Hepatocyte (in vitro differentiated cells): ENCODE measurements around the gene SRP14. TPM values are rescaled to one million over a fixed set of nuclear protein-coding genes. Genes with fewer than 3 reads are reported as not detected.

Source experiments
- DNase-seq: peaks from one replicate; pipeline ENCODE4 v3.0.0-alpha.2; 2016; ENCODE audit warnings: low spot score
- H2AFZ ChIP-seq: fragments of 200-600 bp; sonication (generic); 2 replicates; pipeline ENCODE4 v1.6.0; 2016; ENCODE audit warnings: antibody characterized with exemption, mild to moderate bottlenecking
- H3K27ac ChIP-seq: fragments of 200-600 bp; sonication (generic); 2 replicates; pipeline ENCODE4 v1.5.1; 2016; ENCODE audit warnings: mild to moderate bottlenecking
- H3K27me3 ChIP-seq: fragments of 200-600 bp; sonication (generic); 2 replicates; pipeline ENCODE4 v1.6.1; 2016
- H3K36me3 ChIP-seq: fragments of 200-600 bp; sonication (generic); replicated peaks from 2 replicates; pipeline ENCODE4 v1.5.1; 2016; ENCODE audit warnings: low read depth; ENCODE audit not compliant: insufficient read depth
- H3K4me1 ChIP-seq: fragments of 200-600 bp; sonication (generic); 2 replicates; pipeline ENCODE4 v1.5.1; 2016; ENCODE audit warnings: mild to moderate bottlenecking, moderate library complexity; ENCODE audit not compliant: insufficient read depth
- H3K4me2 ChIP-seq: fragments of 200-600 bp; sonication (generic); 2 replicates; pipeline ENCODE4 v1.6.0; 2016
- H3K4me3 ChIP-seq: fragments of 200-600 bp; sonication (generic); 2 replicates; pipeline ENCODE4 v1.5.1; 2016; ENCODE audit warnings: mild to moderate bottlenecking
- H3K79me2 ChIP-seq: fragments of 200-600 bp; sonication (generic); 2 replicates; pipeline ENCODE4 v1.6.0; 2017; ENCODE audit warnings: mild to moderate bottlenecking
- H3K9me2 ChIP-seq: fragments of 200-600 bp; sonication (generic); replicated peaks from 2 replicates; pipeline ENCODE4 v1.6.0; 2017; ENCODE audit warnings: mild to moderate bottlenecking; ENCODE audit not compliant: insufficient read depth
- H3K9me3 ChIP-seq: fragments of 200-600 bp; sonication (generic); 2 replicates; pipeline ENCODE4 v1.5.1; 2016; ENCODE audit warnings: low read depth, mild to moderate bottlenecking
- H4K20me1 ChIP-seq: fragments of 200-600 bp; sonication (generic); 2 replicates; pipeline ENCODE4 v1.6.0; 2016; ENCODE audit warnings: mild to moderate bottlenecking; ENCODE audit not compliant: insufficient read depth, poor library complexity, severe bottlenecking
- EZH2 ChIP-seq: fragments of 200-600 bp; sonication (generic); IDR thresholded peaks from 2 replicates; pipeline ENCODE4 v1.6.1; 2016; ENCODE audit warnings: antibody characterized with exemption, mild to moderate bottlenecking, borderline replicate concordance
- EZH2phosphoT487 ChIP-seq: fragments of 200-600 bp; sonication (generic); IDR thresholded peaks from one replicate; pipeline ENCODE4 v1.6.1; 2018; ENCODE audit warnings: antibody characterized with exemption, mild to moderate bottlenecking, low read depth, moderate library complexity; ENCODE audit not compliant: unreplicated experiment, severe bottlenecking
- WGBS: methylation state at CpG from one replicate; pipeline ENCODE4 v1.1.6; 2016; ENCODE audit warnings: low lambda C conversion rate; ENCODE audit errors: missing lambda C conversion rate; 5-methylcytosine and 5-hydroxymethylcytosine counted together
- polyA plus RNA-seq: library from polyadenylated mRNA; unstranded; fragments of >200 nt; fragmentation: Nextera tagmentation; extraction: Ambion mirVana; gene quantifications from 2 replicates; pipeline ENCODE4 v1.2.1, GENCODE V29; 2016
- total RNA-seq: library from RNA; depleted of rRNA; stranded (reverse); fragments of >200 nt; gene quantifications from 2 replicates; pipeline ENCODE4 v1.2.3, GENCODE V29; 2014
- TF ChIP-seq, protein P1 (sequence below): fragments of 200-600 bp; sonication (generic); IDR thresholded peaks from 2 replicates; pipeline ENCODE4 v1.5.1; 2016; ENCODE audit warnings: antibody characterized with exemption, mild to moderate bottlenecking; ENCODE audit not compliant: poor library complexity

Gene SRP14
- total and polyA plus RNA-seq, 2 experiments from 2014 or later, result 219 to 827 TPM

GRCh38 chr15:40064231-40064894, 25.4 kb upstream of the SRP14 start:
- Histone ChIP-seq H4K20me1 (no peaks in the 10 kb centered on the region), H3K36me3 (no peaks in the 10 kb centered on the region), H3K9me2 (no peaks in the 10 kb centered on the region), H3K4me1 (peaks cover 12% of the 10 kb centered on the region), H3K79me2 (no peaks in the 10 kb centered on the region), H3K4me3 (no peak overlapping the region), H3K27ac (no peak overlapping the region), H3K9me3 (no peaks in the 10 kb centered on the region), H3K4me2 (no peak overlapping the region), H3K27me3 (no peaks in the 10 kb centered on the region), H2AFZ (no peak overlapping the region)
- DNase-seq, result no peak
- WGBS, result 89% methylated on average over 8 of the region's 8 CpGs
- TF ChIP-seq EZH2phosphoT487, result no peak
- no peak for TF ChIP-seq EZH2
- TF ChIP-seq, protein P1, sequence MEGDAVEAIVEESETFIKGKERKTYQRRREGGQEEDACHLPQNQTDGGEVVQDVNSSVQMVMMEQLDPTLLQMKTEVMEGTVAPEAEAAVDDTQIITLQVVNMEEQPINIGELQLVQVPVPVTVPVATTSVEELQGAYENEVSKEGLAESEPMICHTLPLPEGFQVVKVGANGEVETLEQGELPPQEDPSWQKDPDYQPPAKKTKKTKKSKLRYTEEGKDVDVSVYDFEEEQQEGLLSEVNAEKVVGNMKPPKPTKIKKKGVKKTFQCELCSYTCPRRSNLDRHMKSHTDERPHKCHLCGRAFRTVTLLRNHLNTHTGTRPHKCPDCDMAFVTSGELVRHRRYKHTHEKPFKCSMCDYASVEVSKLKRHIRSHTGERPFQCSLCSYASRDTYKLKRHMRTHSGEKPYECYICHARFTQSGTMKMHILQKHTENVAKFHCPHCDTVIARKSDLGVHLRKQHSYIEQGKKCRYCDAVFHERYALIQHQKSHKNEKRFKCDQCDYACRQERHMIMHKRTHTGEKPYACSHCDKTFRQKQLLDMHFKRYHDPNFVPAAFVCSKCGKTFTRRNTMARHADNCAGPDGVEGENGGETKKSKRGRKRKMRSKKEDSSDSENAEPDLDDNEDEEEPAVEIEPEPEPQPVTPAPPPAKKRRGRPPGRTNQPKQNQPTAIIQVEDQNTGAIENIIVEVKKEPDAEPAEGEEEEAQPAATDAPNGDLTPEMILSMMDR, result no peak

GRCh38 chr15:40063563-40064011, 24.6 kb upstream of the SRP14 start:
- Histone ChIP-seq H3K4me3 (no peak overlapping the region), H3K27ac (no peak overlapping the region), H3K4me1 (peaks cover 4% of the 10 kb centered on the region), H3K4me2 (no peak overlapping the region), H3K9me2 (no peaks in the 10 kb centered on the region), H2AFZ (no peak overlapping the region), H3K36me3 (no peaks in the 10 kb centered on the region), H3K9me3 (no peaks in the 10 kb centered on the region), H3K79me2 (no peaks in the 10 kb centered on the region), H3K27me3 (no peaks in the 10 kb centered on the region), H4K20me1 (no peaks in the 10 kb centered on the region)
- no peak for DNase-seq
- 88% methylated on average over 2 of the region's 2 CpGs for WGBS
- TF ChIP-seq EZH2 (no peak), EZH2phosphoT487 (no peak)
- TF ChIP-seq, protein P1, result no peak

DNA sequence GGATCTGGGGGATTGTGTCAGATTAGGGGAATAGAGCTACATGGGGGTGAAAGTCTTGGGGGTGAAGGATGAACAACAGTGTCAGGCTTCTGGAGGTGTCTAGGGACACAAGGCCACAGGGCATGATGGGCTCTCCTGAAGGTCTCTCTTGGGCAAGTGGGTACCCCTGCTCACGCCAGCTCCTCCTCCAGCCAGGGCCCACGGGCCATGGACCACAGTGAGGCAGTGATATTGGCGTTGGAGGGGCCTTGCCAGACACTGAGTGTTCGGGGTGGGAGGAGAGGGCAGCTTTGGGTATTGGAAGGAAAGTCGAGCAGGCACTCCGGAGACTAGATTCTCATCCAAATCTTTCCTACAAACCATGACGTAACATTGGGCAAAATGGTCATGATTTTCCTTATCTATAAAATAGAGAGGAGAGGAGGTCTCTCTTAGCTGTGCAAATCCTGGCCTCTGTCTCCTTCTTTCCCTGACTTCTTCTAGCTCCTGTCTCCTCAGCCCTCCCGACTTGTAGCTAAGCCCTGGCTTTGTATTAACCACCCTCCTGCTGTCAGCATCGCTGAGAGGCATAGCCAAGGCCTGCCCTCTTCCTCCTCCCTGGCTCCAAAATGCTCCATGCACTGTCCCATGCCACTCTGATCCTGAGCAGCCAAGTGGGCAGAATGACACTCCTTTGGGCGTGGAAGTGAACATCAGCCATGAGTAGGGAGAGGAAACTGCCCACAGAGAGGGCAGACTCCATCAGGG, 24.0 kb upstream of the SRP14 start:
- Histone ChIP-seq H3K4me3 (no peak overlapping the region), H2AFZ (no peak overlapping the region), H3K36me3 (no peaks in the 10 kb centered on the region), H3K4me2 (no peak overlapping the region), H3K27ac (no peak overlapping the region), H3K79me2 (no peaks in the 10 kb centered on the region), H3K9me2 (no peaks in the 10 kb centered on the region), H4K20me1 (no peaks in the 10 kb centered on the region), H3K4me1 (no peaks in the 10 kb centered on the region), H3K9me3 (no peaks in the 10 kb centered on the region), H3K27me3 (no peaks in the 10 kb centered on the region)
- TF ChIP-seq EZH2phosphoT487 (no peak), EZH2 (no peak)
- TF ChIP-seq, protein P1, result no peak
- no peak for DNase-seq
- 89% methylated on average over 10 of the region's 10 CpGs for WGBS
